H9 (cell line): ENCODE data around the gene MAP7. TPM values are rescaled to one million over a fixed set of nuclear protein-coding genes. Genes with fewer than 3 reads are reported as not detected.

Experiments
- DNase-seq: peaks from one replicate; pipeline ENCODE4 v3.0.0-alpha.2; 2017
- H2AFZ ChIP-seq: one replicate; pipeline ENCODE4 v1.6.1; 2013; ENCODE audit warnings: mild to moderate bottlenecking, low read length, control low read depth, moderate library complexity
- H2AK5ac ChIP-seq: 2 replicates; pipeline ENCODE4 v1.6.1; 2013; ENCODE audit warnings: low read length, control low read depth, mixed read lengths; ENCODE audit not compliant: insufficient read length
- H2BK120ac ChIP-seq: one replicate; pipeline ENCODE4 v1.6.1; 2013; ENCODE audit warnings: low read depth, mild to moderate bottlenecking, low read length, control low read depth, inconsistent platforms; ENCODE audit not compliant: poor library complexity, severe bottlenecking
- H2BK12ac ChIP-seq: 2 replicates; pipeline ENCODE4 v1.6.1; 2013; ENCODE audit warnings: low read length, control low read depth, mixed read lengths, low read depth; ENCODE audit not compliant: insufficient read length
- H2BK15ac ChIP-seq: 2 replicates; pipeline ENCODE4 v1.6.1; 2013; ENCODE audit warnings: low read depth, low read length, control low read depth
- H2BK20ac ChIP-seq: one replicate; pipeline ENCODE4 v1.6.1; 2013; ENCODE audit warnings: low read depth, mild to moderate bottlenecking, low read length, control low read depth, inconsistent platforms; ENCODE audit not compliant: poor library complexity, severe bottlenecking
- H2BK5ac ChIP-seq: 2 replicates; pipeline ENCODE4 v1.6.1; 2013; ENCODE audit warnings: low read length, control low read depth, mixed read lengths; ENCODE audit not compliant: insufficient read length
- H3K14ac ChIP-seq: 2 replicates; pipeline ENCODE4 v1.6.1; 2013; ENCODE audit warnings: low read length, control low read depth; ENCODE audit not compliant: insufficient read depth
- H3K18ac ChIP-seq: 2 replicates; pipeline ENCODE4 v1.6.1; 2013; ENCODE audit warnings: low read depth, mild to moderate bottlenecking, mixed read lengths, low read length, control low read depth; ENCODE audit not compliant: insufficient read length
- H3K23ac ChIP-seq: 2 replicates; pipeline ENCODE4 v1.6.1; 2013; ENCODE audit warnings: low read length, control low read depth, mixed read lengths, low read depth; ENCODE audit not compliant: insufficient read length
- H3K23me2 ChIP-seq: 2 replicates; pipeline ENCODE4 v1.6.1; 2013; ENCODE audit warnings: low read depth, mild to moderate bottlenecking, mixed read lengths, low read length, control low read depth; ENCODE audit not compliant: insufficient read length, poor library complexity, severe bottlenecking
- H3K27ac ChIP-seq: 2 replicates; pipeline ENCODE4 v1.5.1; 2013; ENCODE audit warnings: low read length, control low read depth, mixed read lengths, low read depth; ENCODE audit not compliant: insufficient read length
- H3K27me3 ChIP-seq: 2 replicates; pipeline ENCODE4 v1.6.1; 2013; ENCODE audit warnings: low read length, control low read depth, inconsistent platforms; ENCODE audit not compliant: insufficient read depth
- H3K4ac ChIP-seq: 2 replicates; pipeline ENCODE4 v1.6.1; 2013; ENCODE audit warnings: low read depth, mild to moderate bottlenecking, control low read depth, inconsistent platforms, low read length, moderate library complexity
- H3K4me1 ChIP-seq: 2 replicates; pipeline ENCODE4 v1.6.1; 2013; ENCODE audit warnings: low read length, control low read depth, inconsistent platforms; ENCODE audit not compliant: insufficient read depth
- H3K4me2 ChIP-seq: 2 replicates; pipeline ENCODE4 v1.6.1; 2013; ENCODE audit warnings: low read length, control low read depth, mixed read lengths; ENCODE audit not compliant: insufficient read length, insufficient read depth
- H3K56ac ChIP-seq: 2 replicates; pipeline ENCODE4 v1.6.1; 2013; ENCODE audit warnings: low read depth, mild to moderate bottlenecking, mixed read lengths, low read length, control low read depth; ENCODE audit not compliant: insufficient read length
- H3K79me1 ChIP-seq: 2 replicates; pipeline ENCODE4 v1.6.1; 2013; ENCODE audit warnings: low read depth, mild to moderate bottlenecking, moderate library complexity, low read length, control low read depth, inconsistent platforms; ENCODE audit not compliant: insufficient read depth, poor library complexity, severe bottlenecking
- H3K79me2 ChIP-seq: 2 replicates; pipeline ENCODE4 v1.6.1; 2013; ENCODE audit warnings: low read length, control low read depth, inconsistent platforms; ENCODE audit not compliant: insufficient read depth
- H3K9ac ChIP-seq: 2 replicates; pipeline ENCODE4 v1.6.1; 2013; ENCODE audit warnings: low read length, control low read depth, mixed read lengths; ENCODE audit not compliant: insufficient read length; ENCODE audit errors: extremely low read depth
- H3K9me3 ChIP-seq: one replicate; pipeline ENCODE4 v1.6.1; 2013; ENCODE audit warnings: low read depth, low read length, inconsistent platforms; ENCODE audit not compliant: control insufficient read depth
- H3T11ph ChIP-seq: one replicate; pipeline ENCODE4 v1.6.1; 2013; ENCODE audit warnings: mild to moderate bottlenecking, low read length, control low read depth, inconsistent platforms
- H4K20me1 ChIP-seq: one replicate; pipeline ENCODE4 v1.6.1; 2013; ENCODE audit not compliant: control insufficient read depth, insufficient read length, insufficient read depth
- H4K5ac ChIP-seq: 2 replicates; pipeline ENCODE4 v1.6.1; 2013; ENCODE audit warnings: low read depth, mild to moderate bottlenecking, mixed read lengths, low read length, control low read depth; ENCODE audit not compliant: insufficient read length
- H4K8ac ChIP-seq: replicated peaks from 2 replicates; pipeline ENCODE4 v1.6.1; 2013; ENCODE audit warnings: low read length, control low read depth, mixed read lengths, low read depth; ENCODE audit not compliant: insufficient read length
- H4K91ac ChIP-seq: 2 replicates; pipeline ENCODE4 v1.6.1; 2013; ENCODE audit warnings: low read depth, mild to moderate bottlenecking, moderate library complexity, mixed read lengths, low read length, control low read depth; ENCODE audit not compliant: insufficient read length
- H3K27ac Mint-ChIP-seq, 3 experiments: 2 replicates in 2 of 3; 3 replicates in 1 of 3; pipeline ENCODE4 v1.8.0; 2020 to 2021; ENCODE audit warnings: mixed read lengths in 3 of 3, mild to moderate bottlenecking in 1 of 3, moderate library complexity in 1 of 3
- H3K27me3 Mint-ChIP-seq: 2 replicates; pipeline ENCODE4 v1.8.0; 2021; ENCODE audit warnings: low read depth, mild to moderate bottlenecking, moderate library complexity, mixed read lengths
- H3K36me3 Mint-ChIP-seq, 3 experiments: 2 replicates in 2 of 3; 3 replicates in 1 of 3; pipeline ENCODE4 v1.8.0; 2020 to 2021; ENCODE audit warnings: low read depth in 3 of 3, mixed read lengths in 3 of 3; ENCODE audit not compliant: insufficient read depth in 1 of 3
- H3K4me1 Mint-ChIP-seq, 2 experiments: 2 replicates each; pipeline ENCODE4 v1.8.0; 2020; ENCODE audit warnings: mixed read lengths in 2 of 2
- H3K4me3 Mint-ChIP-seq, 2 experiments: 2 replicates in 1 of 2; 3 replicates in 1 of 2; pipeline ENCODE4 v1.8.0; 2020 to 2021; ENCODE audit warnings: mild to moderate bottlenecking in 2 of 2, mixed read lengths in 2 of 2, moderate library complexity in 1 of 2
- H3K9me3 Mint-ChIP-seq, 2 experiments: 2 replicates in 1 of 2; 3 replicates in 1 of 2; pipeline ENCODE4 v1.8.0; 2020; ENCODE audit warnings: mild to moderate bottlenecking in 2 of 2, mixed read lengths in 2 of 2, moderate library complexity in 1 of 2
- CTCF ChIP-seq: fragments of 200-600 bp; sonication (generic); conservative IDR thresholded peaks from 3 replicates; pipeline ENCODE4 v1.8.0; 2021; ENCODE audit warnings: antibody characterized with exemption, mild to moderate bottlenecking
- WGBS: extraction: QIAGEN DNeasy Blood & Tissue Kit; methylation state at CpG from one replicate; pipeline ENCODE4 v1.1.7; 2013; ENCODE audit warnings: missing lambda C conversion rate, low lambda C conversion rate, mixed read lengths; ENCODE audit not compliant: insufficient read length; ENCODE audit errors: extremely low coverage; 5-methylcytosine and 5-hydroxymethylcytosine counted together
- total RNA-seq: library from RNA; stranded (reverse); gene quantifications from 2 replicates; pipeline ENCODE4 v1.2.1, GENCODE V29; 2021

The MAP7 gene
- total RNA-seq, 1 experiment from 2014 or later = 51.1 TPM

DNA sequence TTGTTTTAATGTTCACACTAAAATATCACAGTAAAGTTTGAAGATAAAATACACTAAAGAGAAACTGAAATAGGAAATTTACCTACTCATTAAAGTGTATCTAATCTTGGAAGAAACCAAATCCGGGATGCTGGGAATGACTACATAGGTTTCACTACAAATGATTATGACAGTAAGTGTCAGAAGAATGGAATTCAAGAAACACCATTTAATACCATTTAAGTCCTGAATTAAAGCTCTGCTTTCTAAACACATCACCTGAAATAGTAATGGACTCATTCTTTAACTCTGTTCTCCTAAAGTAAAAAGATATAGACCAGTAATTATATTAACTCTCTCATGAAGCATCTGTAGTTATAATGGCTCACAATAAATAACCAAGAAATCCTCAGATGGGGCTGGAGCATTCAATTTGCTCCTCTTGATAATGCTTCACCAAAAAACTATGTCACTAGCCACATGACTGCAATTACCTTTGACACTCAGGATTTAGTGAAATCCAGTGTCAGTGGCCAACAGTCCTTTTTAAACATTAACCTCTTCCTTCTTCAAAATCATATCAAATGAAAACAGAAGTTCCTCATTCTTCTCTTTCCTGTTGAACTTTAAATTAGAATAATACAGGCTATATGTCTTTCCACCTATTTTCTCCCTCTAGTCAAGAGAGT, 41.4 kb downstream of the MAP7 start:
- TF ChIP-seq CTCF = no peak
- H4K91ac ChIP-seq = no peak overlapping the region
- no peak overlapping the region for H4K8ac ChIP-seq
- no peak overlapping the region for H3K14ac ChIP-seq
- H3T11ph ChIP-seq = no peak overlapping the region
- no peak overlapping the region for H2BK15ac ChIP-seq
- peaks cover 6% of the 10 kb centered on the region for H3K79me1 ChIP-seq
- H2BK20ac ChIP-seq = no peak overlapping the region
- H3K27ac ChIP-seq = no peak overlapping the region
- no peak overlapping the region for H3K4ac ChIP-seq
- peaks cover 13 to 21% (median 15%) of the 10 kb centered on the region in 3 experiments; a peak in 6 of 7 replicates for H3K36me3 Mint-ChIP-seq
- H3K9me3 Mint-ChIP-seq = no peaks in the 10 kb centered on the region; a peak in 1 of 5 replicates
- H3K23ac ChIP-seq = no peak overlapping the region
- no peak overlapping the region for H2BK120ac ChIP-seq
- H3K27ac Mint-ChIP-seq = no peak overlapping the region; a peak in 1 of 7 replicates
- H3K56ac ChIP-seq = no peak overlapping the region
- H4K20me1 ChIP-seq = no peaks in the 10 kb centered on the region
- no peaks in the 10 kb centered on the region for H3K23me2 ChIP-seq
- H3K9ac ChIP-seq = no peak overlapping the region
- H3K27me3 ChIP-seq = no peaks in the 10 kb centered on the region
- no CpG with 5 or more reads among the region's 1 CpG for WGBS
- no peak overlapping the region for H3K4me3 Mint-ChIP-seq
- no peak for DNase-seq
- no peak overlapping the region for H4K5ac ChIP-seq
- no peak overlapping the region for H3K18ac ChIP-seq
- H2AK5ac ChIP-seq = no peak overlapping the region
- no peak overlapping the region for H2BK12ac ChIP-seq
- H3K79me2 ChIP-seq = peaks cover 4% of the 10 kb centered on the region; the same call in 1 of the 2 replicates
- H3K4me1 Mint-ChIP-seq = peaks cover 29 to 39% of the 10 kb centered on the region in 2 experiments
- no peak overlapping the region for H2BK5ac ChIP-seq
- no peak overlapping the region for H2AFZ ChIP-seq
- H3K9me3 ChIP-seq = no peaks in the 10 kb centered on the region
- H3K4me2 ChIP-seq = no peak overlapping the region
- H3K4me1 ChIP-seq = peaks cover 6% of the 10 kb centered on the region
- no peaks in the 10 kb centered on the region for H3K27me3 Mint-ChIP-seq
